ENCODE measurements around the gene LTBP1.

Gene LTBP1

GRCh38 chr2:33024758-33025157 is 78.0 kb downstream of the LTBP1 start:
- TF ChIP-seq CTCF (IDR thresholded peaks at IDR 0.05; ENCODE audit: low read depth, low read length, poor library complexity, severe bottlenecking), result no peak
- no peak for TF ChIP-seq EZH2phosphoT487 (IDR thresholded peaks at IDR 0.05; ENCODE audit: borderline replicate concordance, low read length)
- H3K27ac ChIP-seq (ENCODE audit: low read depth, low read length), result no peak overlapping the region
- H4K20me1 ChIP-seq (ENCODE audit: control insufficient read depth, insufficient read depth, low read depth, low read length), result no peaks in the 10 kb centered on the region

GRCh38 chr2:33029459-33029858 is 82.7 kb downstream of the LTBP1 start:
- Histone ChIP-seq H3K79me2 (ENCODE audit: control insufficient read depth, low read length) (peaks cover 11% of the 10 kb centered on the region), H3K36me3 (ENCODE audit: control insufficient read depth, low read length) (peaks cover 54% of the 10 kb centered on the region)
- TF ChIP-seq CTCF (IDR thresholded peaks at IDR 0.05; ENCODE audit: low read depth, low read length, poor library complexity, severe bottlenecking), result no peak
- no peak for TF ChIP-seq EZH2phosphoT487 (IDR thresholded peaks at IDR 0.05; ENCODE audit: borderline replicate concordance, low read length)

More at GRCh38 chr2:33024758-33025157, 78.0 kb downstream of the LTBP1 start:
- Histone ChIP-seq H3K36me3 (ENCODE audit: control insufficient read depth, low read length) (peaks cover 81% of the 10 kb centered on the region), H3K9me3 (ENCODE audit: control insufficient read depth, insufficient read depth, low read length) (no peaks in the 10 kb centered on the region), H3K9me2 (replicated peaks; ENCODE audit: control insufficient read depth, low read length) (no peaks in the 10 kb centered on the region), H3K27me3 (ENCODE audit: control insufficient read depth, low read length) (no peaks in the 10 kb centered on the region), H3K4me2 (ENCODE audit: low read length) (no peak overlapping the region), H3K79me2 (ENCODE audit: control insufficient read depth, low read length) (peaks cover 11% of the 10 kb centered on the region), H3K4me1 (ENCODE audit: control insufficient read depth, low read length) (peaks cover 7% of the 10 kb centered on the region; the same call in 1 of the 2 replicates), H3K4me3 (ENCODE audit: low read length) (no peak overlapping the region), H3F3A (ENCODE audit: control insufficient read depth, insufficient read depth) (no peaks in the 10 kb centered on the region)

GRCh38 chr2:33029926-33030325 is 83.2 kb downstream of the LTBP1 start:
- Histone ChIP-seq H3F3A (ENCODE audit: control insufficient read depth, insufficient read depth) (no peaks in the 10 kb centered on the region), H3K79me2 (ENCODE audit: control insufficient read depth, low read length) (peaks cover 15% of the 10 kb centered on the region), H3K27ac (ENCODE audit: low read depth, low read length) (no peak overlapping the region), H4K20me1 (ENCODE audit: control insufficient read depth, insufficient read depth, low read depth, low read length) (no peaks in the 10 kb centered on the region), H3K4me3 (ENCODE audit: low read length) (no peak overlapping the region), H3K36me3 (ENCODE audit: control insufficient read depth, low read length) (peaks cover 51% of the 10 kb centered on the region), H3K4me1 (ENCODE audit: control insufficient read depth, low read length) (peaks cover 21% of the 10 kb centered on the region), H3K9me2 (replicated peaks; ENCODE audit: control insufficient read depth, low read length) (no peaks in the 10 kb centered on the region), H3K4me2 (ENCODE audit: low read length) (no peak overlapping the region), H3K9me3 (ENCODE audit: control insufficient read depth, insufficient read depth, low read length) (no peaks in the 10 kb centered on the region), H3K27me3 (ENCODE audit: control insufficient read depth, low read length) (no peaks in the 10 kb centered on the region)
- no peak for TF ChIP-seq CTCF (IDR thresholded peaks at IDR 0.05; ENCODE audit: low read depth, low read length, poor library complexity, severe bottlenecking)
- no peak for TF ChIP-seq EZH2phosphoT487 (IDR thresholded peaks at IDR 0.05; ENCODE audit: borderline replicate concordance, low read length)

More at GRCh38 chr2:33029459-33029858, 82.7 kb downstream of the LTBP1 start:
- Histone ChIP-seq H4K20me1 (ENCODE audit: control insufficient read depth, insufficient read depth, low read depth, low read length) (no peaks in the 10 kb centered on the region), H3K9me2 (replicated peaks; ENCODE audit: control insufficient read depth, low read length) (no peaks in the 10 kb centered on the region), H3K4me3 (ENCODE audit: low read length) (no peak overlapping the region), H3K27me3 (ENCODE audit: control insufficient read depth, low read length) (no peaks in the 10 kb centered on the region), H3K4me1 (ENCODE audit: control insufficient read depth, low read length) (peaks cover 21% of the 10 kb centered on the region), H3K27ac (ENCODE audit: low read depth, low read length) (no peak overlapping the region), H3K9me3 (ENCODE audit: control insufficient read depth, insufficient read depth, low read length) (no peaks in the 10 kb centered on the region), H3F3A (ENCODE audit: control insufficient read depth, insufficient read depth) (no peaks in the 10 kb centered on the region), H3K4me2 (ENCODE audit: low read length) (no peak overlapping the region)

Data from DOHH2 (cell line).